Measurements from ENCODE around the gene LRFN5.
"Not testable (repeated sequence)": the region's sequence is repeated elsewhere in the genome, so short reads cannot be mapped to it uniquely, and the experiment has no call there.

LRFN5 gene

DNA sequence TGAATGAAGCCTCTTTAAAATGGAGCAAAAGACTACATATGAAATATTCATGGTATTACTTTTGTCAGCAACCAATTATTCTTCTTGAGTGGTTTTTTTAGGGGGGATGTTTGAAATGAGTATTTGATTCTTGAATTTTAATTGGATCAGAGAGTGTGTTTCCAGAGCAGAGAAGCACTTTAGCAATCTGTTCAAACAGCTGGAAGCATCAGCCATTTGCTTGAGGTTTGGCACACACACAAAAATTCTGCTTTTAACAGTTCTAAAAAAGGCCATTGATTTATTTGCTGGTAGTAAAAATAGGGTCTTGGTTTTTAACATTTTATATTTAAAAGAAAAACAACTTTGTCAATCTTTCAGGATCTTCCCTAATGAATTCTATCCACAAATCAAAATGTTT is 292.7 kb downstream of the LRFN5 start:
- no peak for DNase-seq (ENCODE audit: low read depth)

DNA sequence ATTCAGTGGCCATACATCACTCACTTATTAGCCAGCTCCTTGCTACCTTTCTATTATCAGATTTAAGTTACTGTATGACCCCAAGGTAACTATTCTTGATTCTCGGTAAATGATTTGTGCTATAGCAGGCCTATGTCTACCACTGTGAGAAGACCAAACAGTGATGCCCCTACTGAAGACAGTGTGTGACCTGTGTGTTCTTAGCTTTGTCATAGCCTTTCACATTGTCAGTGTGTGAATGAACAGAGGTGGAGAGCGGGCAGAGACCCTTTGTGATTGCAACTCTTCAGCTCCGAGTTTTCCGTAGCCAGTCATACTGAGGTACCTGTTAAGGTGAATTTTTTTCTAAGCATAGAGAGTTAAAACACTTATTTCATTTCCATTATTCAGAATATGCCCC is 294.0 kb downstream of the LRFN5 start:
- DNase-seq (ENCODE audit: low read depth) = no peak

DNA sequence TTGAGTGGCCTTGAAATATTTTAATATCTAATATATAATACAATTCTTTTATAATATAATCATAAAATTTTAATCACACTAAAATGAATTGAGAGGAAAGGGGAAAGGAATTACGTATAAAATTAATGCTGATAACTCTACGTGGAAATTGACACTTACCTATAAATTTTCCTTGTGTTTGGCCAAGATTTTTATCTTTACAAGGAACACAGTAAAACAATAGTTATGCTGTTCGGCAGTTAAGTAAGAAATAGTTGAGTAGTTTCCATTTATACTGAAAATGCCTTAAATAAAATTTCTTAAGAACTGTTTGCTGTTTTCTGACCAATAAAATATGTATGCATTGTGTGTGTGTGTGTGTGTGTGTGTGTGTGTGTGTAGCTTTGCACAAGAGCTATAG is 294.4 kb downstream of the LRFN5 start:
- no peak for DNase-seq (ENCODE audit: low read depth)

DNA sequence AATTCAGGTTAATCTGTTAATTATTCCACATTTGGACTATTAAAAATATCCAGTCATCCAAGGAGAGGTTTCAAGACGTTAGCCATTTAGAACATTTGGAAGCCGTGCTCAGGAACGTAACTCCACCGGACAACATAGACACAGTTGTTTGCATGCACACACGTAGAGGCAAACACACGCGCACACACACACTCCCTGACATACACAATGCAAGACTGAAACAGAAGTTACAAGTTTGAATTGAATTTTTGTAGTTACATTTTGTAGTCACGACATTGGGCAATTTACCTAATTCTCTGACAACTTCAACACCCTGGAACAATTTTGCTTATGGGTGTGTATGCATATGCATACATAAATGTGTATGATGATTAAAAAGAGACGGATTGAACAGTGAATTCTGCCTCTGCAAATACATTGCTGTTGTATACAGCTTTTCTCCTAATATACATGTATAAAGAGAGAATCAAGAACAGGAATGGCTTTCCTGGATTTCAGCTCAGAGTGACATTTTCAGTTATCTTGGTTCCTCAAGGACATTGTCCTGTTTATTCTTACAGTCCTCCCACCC is 298.8 kb downstream of the LRFN5 start:
- DNase-seq (ENCODE audit: low read depth) = no peak

DNA sequence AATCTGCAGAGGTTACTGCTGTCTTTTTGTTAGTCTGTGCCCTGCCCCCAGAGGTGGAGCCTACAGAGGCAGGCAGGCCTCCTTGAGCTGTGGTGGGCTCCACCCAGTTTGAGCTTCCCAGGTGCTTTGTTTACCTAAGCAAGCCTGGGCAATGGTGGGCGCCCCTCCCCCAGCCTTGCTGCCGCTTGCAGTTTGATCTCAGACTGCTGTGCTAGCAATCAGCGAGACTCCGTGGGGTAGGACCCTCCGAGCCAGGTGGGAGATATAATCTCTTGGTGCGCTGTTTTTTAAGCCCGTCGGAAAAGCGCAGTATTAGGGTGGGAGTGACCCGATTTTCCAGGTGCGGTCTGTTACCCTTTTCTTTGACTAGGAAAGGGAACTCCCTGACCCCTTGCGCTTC is 304.5 kb downstream of the LRFN5 start:
- DNase-seq (ENCODE audit: low read depth) = not testable (repeated sequence)

DNA sequence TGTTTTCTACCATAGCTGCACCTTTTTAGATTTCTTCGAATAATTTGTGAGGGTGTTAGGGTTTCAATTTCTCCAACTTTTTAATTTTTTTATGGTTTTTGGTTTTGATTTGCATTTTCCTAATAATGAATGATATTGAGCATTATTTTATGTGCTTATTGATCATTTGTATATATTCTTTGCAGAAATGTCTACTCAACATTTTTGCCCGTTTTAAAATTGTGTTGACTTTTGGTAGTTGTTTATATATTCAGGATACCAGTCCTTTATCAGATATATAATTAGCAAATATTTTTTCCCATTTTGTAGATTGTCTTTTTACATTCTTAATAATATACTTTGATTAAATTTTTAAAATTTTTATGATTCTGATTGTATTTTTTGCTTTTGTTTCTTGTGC is 306.7 kb downstream of the LRFN5 start:
- DNase-seq (ENCODE audit: low read depth) = no peak

DNA sequence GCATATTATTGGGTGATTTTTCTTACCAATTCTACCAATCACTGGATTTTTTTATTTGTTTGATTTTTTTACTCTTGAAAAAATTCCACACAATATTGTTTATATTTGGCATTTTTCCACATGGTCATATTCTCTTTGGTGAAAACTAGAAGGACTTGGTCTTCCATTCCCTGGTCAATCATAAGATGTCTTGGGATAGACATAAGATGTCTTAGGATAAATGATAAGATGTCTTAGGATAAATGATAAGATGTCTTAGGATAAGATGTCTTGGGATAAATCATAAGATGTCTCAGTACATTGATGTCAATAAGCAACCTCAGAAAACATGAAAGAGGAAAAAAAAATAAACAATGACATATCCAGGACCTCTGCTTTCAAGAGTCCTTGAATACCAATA is 309.1 kb downstream of the LRFN5 start:
- no peak for DNase-seq (ENCODE audit: low read depth)

DNA sequence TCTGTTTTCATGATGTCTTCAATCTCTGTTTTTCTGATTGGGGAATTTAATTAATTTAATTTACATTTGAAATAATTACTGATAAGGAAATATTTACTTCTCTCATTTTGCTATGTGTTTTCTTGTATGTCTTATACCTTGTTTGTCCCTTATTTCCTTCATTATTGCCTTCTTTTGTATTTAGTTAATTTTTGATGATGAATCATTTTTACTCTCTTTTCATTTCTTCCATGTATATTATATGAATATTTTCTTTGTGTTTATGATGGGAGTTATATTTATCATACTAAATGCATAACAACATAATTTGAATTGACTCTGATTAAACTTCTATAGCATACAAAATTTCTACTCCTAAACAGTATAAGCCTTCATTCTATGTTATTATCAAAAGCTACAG is 309.6 kb downstream of the LRFN5 start:
- no peak for DNase-seq (ENCODE audit: low read depth)

DNA sequence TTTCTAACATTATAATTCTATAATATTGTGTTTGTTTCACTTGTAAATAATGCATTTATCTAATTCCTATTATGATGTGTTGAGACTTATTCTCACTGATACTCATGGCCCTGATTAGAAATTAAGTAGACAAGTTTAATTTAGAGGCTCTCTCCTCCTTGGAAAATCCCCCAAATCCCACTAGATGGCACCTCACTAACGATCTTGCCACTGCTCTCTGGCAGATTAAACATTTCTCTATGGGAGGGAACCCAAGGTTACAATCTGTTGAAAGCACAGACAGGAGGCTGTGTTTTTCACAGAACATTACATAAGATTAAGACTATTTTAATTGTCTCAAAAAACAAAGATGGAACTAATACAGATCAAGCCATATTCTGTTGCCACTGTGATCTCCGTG is 318.7 kb downstream of the LRFN5 start:
- DNase-seq (ENCODE audit: low read depth) = no peak

DNA sequence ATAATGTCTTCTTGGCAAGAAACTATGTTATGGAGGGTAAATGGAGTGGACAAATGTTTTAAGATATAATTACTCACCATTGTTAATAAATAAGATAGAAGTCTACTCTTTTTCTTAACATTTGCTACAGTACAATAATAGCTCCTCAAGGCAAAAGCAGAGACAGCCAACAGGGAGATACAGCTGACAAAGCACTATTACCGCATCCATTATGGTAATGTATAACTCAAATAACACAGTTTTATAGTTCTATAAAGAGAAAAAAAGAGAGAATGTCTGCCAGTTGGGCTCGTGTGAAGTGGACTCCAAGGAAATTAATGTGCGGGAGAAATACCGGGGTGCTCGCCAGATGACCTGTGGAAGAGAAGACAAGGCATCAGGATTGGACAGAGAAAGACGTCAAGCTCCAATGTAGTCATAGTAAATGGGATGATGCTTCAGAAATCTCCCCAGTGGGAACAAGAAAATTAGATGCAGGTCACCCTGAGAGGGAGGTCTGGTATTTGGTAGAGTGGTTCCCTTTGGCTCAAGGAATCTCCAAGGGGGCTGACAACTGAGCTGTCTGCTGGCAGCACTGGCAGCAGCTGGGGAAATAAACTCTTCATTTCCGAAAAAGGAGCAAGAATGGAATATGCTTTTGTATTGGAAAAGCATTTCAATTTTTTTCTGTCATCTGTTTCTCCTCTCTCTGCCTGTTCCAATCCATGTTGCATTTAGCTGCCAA is 343.9 kb downstream of the LRFN5 start:
- no peak for DNase-seq (ENCODE audit: low read depth)
